GM10266 (cell line): Measurements from ENCODE around the gene EPHA6.
"Not testable (repeated sequence)": the region's sequence is repeated elsewhere in the genome, so short reads cannot be mapped to it uniquely, and the experiment has no call there.

Experiments used
- DNase-seq: peaks from one replicate; pipeline ENCODE4 v3.0.0; 2012; ENCODE audit errors: extremely low spot score
- CTCF ChIP-seq: IDR thresholded peaks from 2 replicates; pipeline ENCODE4 v1.5.1; 2012; ENCODE audit warnings: mild to moderate bottlenecking, low read depth; ENCODE audit not compliant: control insufficient read depth, insufficient read depth; ENCODE audit errors: missing control alignments

Gene EPHA6

GRCh38 chr3:97021778-97022177 lies 207.4 kb downstream of the EPHA6 start:
- TF ChIP-seq CTCF = no peak
- DNase-seq = no peak

GRCh38 chr3:97025612-97026011 lies 211.2 kb downstream of the EPHA6 start:
- not testable (repeated sequence) for DNase-seq

- TF ChIP-seq CTCF = no peak
- DNase-seq = no peak
Observed at GRCh38 chr3:97029972-97030371, 215.6 kb downstream of the EPHA6 start.

- TF ChIP-seq CTCF = no peak
- no peak for DNase-seq
Observed at GRCh38 chr3:97037294-97037943, 223.0 kb downstream of the EPHA6 start.

GRCh38 chr3:97043411-97043810 lies 229.0 kb downstream of the EPHA6 start:
- DNase-seq = no peak
- no peak for TF ChIP-seq CTCF

GRCh38 chr3:97057365-97057764 lies 243.0 kb downstream of the EPHA6 start:
- DNase-seq = no peak
- TF ChIP-seq CTCF = no peak

GRCh38 chr3:97059168-97059567 lies 244.8 kb downstream of the EPHA6 start:
- DNase-seq = no peak
- no peak for TF ChIP-seq CTCF

- TF ChIP-seq CTCF = no peak
- DNase-seq = no peak
Observed at GRCh38 chr3:97066531-97066930, 252.1 kb downstream of the EPHA6 start.
